Adrenal gland (tissue), 5 donors: ENCODE data around the gene SPPL2B.

ENCODE experiments used
- POLR2A ChIP-seq, 2 donors: fragments of 450-650 bp; IDR thresholded peaks; one replicate each; pipeline ENCODE4 v1.6.1; 2017; ENCODE audit warnings: antibody characterized with exemption in 2 of 2, mild to moderate bottlenecking in 2 of 2, moderate library complexity in 1 of 2
- TF ChIP-seq, protein P1 (sequence below), 6 experiments: fragments of 450-650 bp in 4 of 6; fragments of 200-600 bp in 2 of 6; sonication (generic) in 1 of 6; IDR thresholded peaks; 1 replicate in 5 of 6; 2 replicates in 1 of 6; pipeline versions ENCODE4 v1.5.1 to v1.8.0; 2016 to 2021; ENCODE audit warnings: antibody characterized with exemption in 6 of 6, mild to moderate bottlenecking in 2 of 6, moderate library complexity in 1 of 6
- donor health status: DM: no; HTN: no; CAD: no.

DNA sequence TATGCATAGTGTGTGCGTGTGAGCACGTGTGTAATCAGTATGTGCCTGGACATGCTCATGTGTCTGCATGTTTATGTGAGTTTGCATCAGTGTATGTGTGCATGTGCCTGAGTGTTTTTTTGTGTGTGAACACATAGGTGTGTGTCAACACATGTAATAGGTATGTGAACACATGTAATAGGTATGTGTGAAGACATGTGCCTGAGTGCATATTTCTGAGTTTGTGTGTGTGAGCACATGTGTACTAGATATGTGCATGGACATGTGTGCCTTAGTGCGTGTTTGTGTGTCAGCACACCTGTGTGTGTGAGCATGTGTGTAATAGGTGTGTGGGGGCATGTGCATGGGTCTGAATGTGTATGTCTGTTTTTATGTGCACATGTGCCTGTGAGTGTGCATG is 7.4 kb downstream of the SPPL2B start:
- TF ChIP-seq, protein P1, sequence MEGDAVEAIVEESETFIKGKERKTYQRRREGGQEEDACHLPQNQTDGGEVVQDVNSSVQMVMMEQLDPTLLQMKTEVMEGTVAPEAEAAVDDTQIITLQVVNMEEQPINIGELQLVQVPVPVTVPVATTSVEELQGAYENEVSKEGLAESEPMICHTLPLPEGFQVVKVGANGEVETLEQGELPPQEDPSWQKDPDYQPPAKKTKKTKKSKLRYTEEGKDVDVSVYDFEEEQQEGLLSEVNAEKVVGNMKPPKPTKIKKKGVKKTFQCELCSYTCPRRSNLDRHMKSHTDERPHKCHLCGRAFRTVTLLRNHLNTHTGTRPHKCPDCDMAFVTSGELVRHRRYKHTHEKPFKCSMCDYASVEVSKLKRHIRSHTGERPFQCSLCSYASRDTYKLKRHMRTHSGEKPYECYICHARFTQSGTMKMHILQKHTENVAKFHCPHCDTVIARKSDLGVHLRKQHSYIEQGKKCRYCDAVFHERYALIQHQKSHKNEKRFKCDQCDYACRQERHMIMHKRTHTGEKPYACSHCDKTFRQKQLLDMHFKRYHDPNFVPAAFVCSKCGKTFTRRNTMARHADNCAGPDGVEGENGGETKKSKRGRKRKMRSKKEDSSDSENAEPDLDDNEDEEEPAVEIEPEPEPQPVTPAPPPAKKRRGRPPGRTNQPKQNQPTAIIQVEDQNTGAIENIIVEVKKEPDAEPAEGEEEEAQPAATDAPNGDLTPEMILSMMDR (IDR thresholded peaks at IDR 0.05): no peak
- TF ChIP-seq POLR2A (IDR thresholded peaks at IDR 0.05): no peak
